Umbilical cord (tissue), 1 donor: ENCODE measurements around the gene HSPB3. TPM values are rescaled to one million over a fixed set of nuclear protein-coding genes. Genes with fewer than 3 reads are reported as not detected.

Experiments used
- total RNA-seq: library from RNA; depleted of rRNA; stranded (reverse); fragments of >200 nt; gene quantifications from one replicate; pipeline ENCODE4 v1.2.3, GENCODE V29; 2014; ENCODE audit warnings: low replicate concordance; ENCODE audit not compliant: insufficient read depth

Gene HSPB3
- total RNA-seq, 1 donor from 2014 or later, result 14.2 TPM

Other genes starting within 250 kb of the HSPB3 start
- 20.2 TPM for gene ARL15, start 145.1 kb upstream of the HSPB3 start, total RNA-seq
- 32.5 TPM for gene SNX18, start 62.1 kb downstream of the HSPB3 start, total RNA-seq